Smooth muscle cell of trachea (primary cell): ENCODE measurements around the gene VDAC1. TPM values are rescaled to one million over a fixed set of nuclear protein-coding genes. Genes with fewer than 3 reads are reported as not detected.

ENCODE experiments used
- total RNA-seq: library from RNA; depleted of rRNA; stranded (reverse); fragments of >200 nt; gene quantifications from 2 replicates; pipeline ENCODE4 v1.2.1, GENCODE V29; 2014

VDAC1 gene, protein sequence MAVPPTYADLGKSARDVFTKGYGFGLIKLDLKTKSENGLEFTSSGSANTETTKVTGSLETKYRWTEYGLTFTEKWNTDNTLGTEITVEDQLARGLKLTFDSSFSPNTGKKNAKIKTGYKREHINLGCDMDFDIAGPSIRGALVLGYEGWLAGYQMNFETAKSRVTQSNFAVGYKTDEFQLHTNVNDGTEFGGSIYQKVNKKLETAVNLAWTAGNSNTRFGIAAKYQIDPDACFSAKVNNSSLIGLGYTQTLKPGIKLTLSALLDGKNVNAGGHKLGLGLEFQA
- total RNA-seq, result 362 and 375 TPM in 2 replicates

DNA sequence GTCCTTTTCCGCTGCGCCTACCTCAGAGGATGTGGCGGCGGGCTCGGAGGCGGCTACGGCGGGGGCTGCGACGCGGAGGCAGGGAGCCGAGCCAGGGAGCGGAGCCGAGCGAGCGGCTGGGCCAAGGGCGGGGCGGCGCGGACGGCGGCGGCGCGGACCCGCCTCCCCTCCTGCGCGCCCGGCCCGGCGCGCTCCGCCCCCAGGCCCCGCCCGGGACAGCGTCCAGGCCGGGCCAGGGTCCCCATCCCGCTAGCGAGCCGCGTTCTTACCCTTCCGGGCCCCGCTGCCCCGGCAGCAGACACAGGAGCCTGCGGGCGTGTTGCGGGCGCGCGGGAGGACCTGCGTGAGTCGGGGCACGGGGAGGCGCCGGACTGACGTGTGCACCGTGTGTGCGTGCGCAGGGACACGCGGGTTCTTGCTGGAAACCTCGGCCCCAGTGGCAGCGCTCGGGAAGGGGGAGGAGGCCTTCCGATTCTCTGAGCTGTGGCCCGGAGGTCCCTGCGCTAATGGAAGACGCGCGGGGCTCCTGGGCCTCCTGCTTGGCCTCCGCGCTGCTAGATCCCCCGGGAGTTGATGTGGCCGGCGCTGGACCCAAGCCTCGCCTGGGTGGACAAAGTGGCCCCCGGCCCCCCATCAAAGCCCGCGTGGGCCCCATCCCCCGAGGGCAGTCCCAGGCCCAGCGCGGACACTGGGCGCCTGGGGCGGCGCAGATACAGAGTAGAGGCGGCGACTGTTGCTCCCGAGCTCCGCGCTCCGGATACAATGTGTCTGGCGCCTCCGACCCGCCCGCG, at the start of gene VDAC1:
Gene VDAC1, minus strand, starts transcription at position 350 of the 791 bp plus-strand sequence. CDS start 11,963 bp downstream, outside the sequence.

DNA sequence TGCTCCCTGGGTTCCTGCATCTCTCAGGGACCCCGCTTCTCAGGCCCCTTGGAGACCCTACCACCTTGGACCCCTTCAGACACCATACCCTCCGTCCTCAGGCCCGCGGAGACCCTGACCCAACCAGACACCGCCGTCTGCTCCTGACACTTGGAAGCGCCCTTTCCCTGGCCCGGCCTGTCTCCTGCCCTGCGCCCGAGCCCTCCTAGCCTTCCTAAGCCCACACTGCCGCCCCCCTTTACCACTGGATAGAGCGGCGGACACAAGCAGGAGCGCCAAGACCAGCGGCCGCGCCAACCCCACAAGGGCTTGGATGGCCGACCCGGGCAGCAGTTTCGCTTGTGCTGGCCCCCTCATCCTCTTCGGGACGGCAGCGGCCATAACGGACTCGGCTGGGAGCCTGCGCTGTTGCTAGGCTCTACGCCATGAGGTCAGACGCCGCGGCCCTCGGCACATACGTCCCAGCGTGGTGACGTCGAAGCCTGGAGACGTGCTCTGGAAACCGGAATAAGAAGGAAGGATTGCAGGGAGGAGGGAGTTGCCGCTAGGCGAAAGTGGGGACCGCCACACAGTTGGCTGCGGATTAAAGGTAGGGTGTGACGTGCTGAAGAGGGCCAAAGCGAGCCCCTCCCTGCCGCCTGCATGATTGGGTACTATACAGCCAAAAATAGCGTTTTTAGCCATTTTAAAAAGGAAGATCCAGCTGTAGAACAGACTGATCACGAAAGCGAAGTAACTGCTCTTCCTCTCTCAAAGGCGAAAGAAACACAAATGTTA, 36.4 kb downstream of the VDAC1 start, which contains the start of gene C5orf15:
Gene C5orf15, minus strand, starts transcription at position 422 of the 777 bp plus-strand sequence. Its CDS starts 41 bp downstream, at position 381.

Other genes starting within 250 kb of the VDAC1 start
- 48.6 and 57.3 TPM in 2 replicates for gene C5orf15, start 36.4 kb downstream of the VDAC1 start, total RNA-seq
- 5.1 and 7.1 TPM in 2 replicates for gene TCF7, start 109.7 kb upstream of the VDAC1 start, total RNA-seq
- 336 and 360 TPM in 2 replicates for gene SKP1, start 172.0 kb upstream of the VDAC1 start, total RNA-seq
- 64.7 and 117 TPM in 2 replicates for gene PPP2CA, start 221.1 kb upstream of the VDAC1 start, total RNA-seq